Body of pancreas (tissue), 4 donors: ENCODE measurements around the gene PLA2G2F.

Source experiments
- CTCF ChIP-seq, 7 experiments: fragments of 450-650 bp in 4 of 7; fragments of 200-600 bp in 3 of 7; sonication (generic) in 3 of 7; IDR thresholded peaks; one replicate each; pipeline ENCODE4 v1.5.1; 2016 to 2019; ENCODE audit warnings: antibody characterized with exemption in 7 of 7
- POLR2A ChIP-seq, 3 donors: fragments of 450-650 bp; IDR thresholded peaks; one replicate each; pipeline ENCODE4 v1.6.1; 2016; ENCODE audit warnings: antibody characterized with exemption in 3 of 3, mild to moderate bottlenecking in 2 of 3

GRCh38 chr1:20174937-20175666 is 36.0 kb downstream of the PLA2G2F start:
- TF ChIP-seq POLR2A (IDR thresholded peaks at IDR 0.05) (no peak), CTCF (IDR thresholded peaks at IDR 0.05) (no peak)
